ENCODE data around the gene IGSF21.

The IGSF21 gene

DNA sequence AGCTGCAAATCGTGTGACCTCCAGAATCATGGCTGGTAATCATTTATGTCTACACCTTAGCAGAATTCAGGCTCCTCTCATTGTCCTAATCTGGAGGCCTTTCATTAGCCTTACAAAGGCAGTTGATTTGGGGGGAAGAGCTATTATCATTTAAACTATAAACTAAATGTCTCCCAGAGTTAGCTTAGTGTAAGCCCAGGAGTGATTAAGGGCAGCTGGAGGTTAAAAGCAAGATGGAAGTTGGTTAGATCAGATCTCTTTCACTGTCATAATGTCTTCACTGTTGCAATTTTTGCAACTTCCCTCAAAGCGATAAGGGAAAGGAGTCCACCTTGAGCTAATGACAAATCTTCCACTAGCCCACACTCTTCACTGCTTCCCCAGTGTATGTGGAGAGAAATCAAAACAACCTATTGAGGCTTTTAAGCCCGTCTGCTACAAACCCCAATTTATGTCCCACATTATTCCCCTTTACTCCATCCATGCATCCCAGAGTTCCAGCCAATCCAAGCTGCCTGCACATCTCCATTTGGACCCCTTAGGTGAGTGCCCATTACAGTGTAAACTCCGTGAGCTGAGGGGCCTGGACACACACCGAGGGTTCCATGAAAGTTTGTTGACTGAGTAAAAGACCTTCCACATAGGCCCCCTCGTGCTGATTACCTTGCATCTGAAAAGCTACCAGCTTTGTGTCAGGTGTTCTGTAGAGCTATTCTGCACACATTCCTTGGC is 311.7 kb downstream of the IGSF21 start:
- no peak for ATAC-seq
- TF ChIP-seq CSDC2 (CRISPR knock-in tag; IDR thresholded peaks at IDR 0.05): no peak
- TF ChIP-seq SNAI2 (CRISPR knock-in tag; IDR thresholded peaks at IDR 0.05): no peak
- no peak for TF ChIP-seq TOX (CRISPR knock-in tag; IDR thresholded peaks at IDR 0.05; ENCODE audit: borderline replicate concordance)

GRCh38 chr1:18419845-18420184 is 312.2 kb downstream of the IGSF21 start:
- ATAC-seq: no peak

DNA sequence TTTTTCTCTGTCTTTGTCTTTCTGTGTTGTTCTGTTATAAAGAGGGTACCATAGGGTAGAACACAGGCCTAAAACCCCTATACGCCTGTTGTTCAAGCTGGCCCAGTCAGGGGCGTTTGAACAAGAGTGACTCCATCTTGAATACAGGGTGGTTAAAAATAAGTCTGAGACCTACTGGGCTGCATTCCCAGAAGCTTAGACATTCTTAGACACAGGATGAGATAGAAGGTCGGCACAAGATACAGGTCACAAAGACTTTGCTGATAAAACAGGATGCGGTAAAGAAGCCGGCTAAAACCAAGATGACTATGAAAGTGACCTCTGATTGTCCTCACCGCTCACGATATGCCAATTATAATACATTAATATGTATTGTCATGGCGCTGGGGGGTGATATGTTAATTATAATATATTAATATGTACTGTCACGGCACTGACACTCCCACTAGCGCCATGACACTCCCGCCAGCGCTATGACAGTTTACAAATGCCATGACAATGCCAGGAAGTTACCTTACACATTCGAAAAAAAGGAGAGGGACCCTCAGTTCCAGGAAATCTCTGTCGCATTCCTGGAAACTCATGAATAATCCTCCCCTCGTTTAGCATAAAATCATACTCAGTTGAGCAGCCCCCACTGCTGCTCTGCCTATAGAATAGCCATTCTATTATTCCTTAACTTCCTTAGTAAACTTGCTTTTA is 314.6 kb downstream of the IGSF21 start:
- ATAC-seq: no peak

More at GRCh38 chr1:18419845-18420184, 312.2 kb downstream of the IGSF21 start:
- no peak for TF ChIP-seq PATZ1 (CRISPR knock-in tag; IDR thresholded peaks at IDR 0.05; ENCODE audit: borderline replicate concordance)
- no peak for TF ChIP-seq GLIS3 (CRISPR knock-in tag; IDR thresholded peaks at IDR 0.05)
- TF ChIP-seq BACH2 (CRISPR knock-in tag; IDR thresholded peaks at IDR 0.05; ENCODE audit: borderline replicate concordance): no peak
- TF ChIP-seq CSDC2 (CRISPR knock-in tag; IDR thresholded peaks at IDR 0.05): no peak
- TF ChIP-seq, protein P1, sequence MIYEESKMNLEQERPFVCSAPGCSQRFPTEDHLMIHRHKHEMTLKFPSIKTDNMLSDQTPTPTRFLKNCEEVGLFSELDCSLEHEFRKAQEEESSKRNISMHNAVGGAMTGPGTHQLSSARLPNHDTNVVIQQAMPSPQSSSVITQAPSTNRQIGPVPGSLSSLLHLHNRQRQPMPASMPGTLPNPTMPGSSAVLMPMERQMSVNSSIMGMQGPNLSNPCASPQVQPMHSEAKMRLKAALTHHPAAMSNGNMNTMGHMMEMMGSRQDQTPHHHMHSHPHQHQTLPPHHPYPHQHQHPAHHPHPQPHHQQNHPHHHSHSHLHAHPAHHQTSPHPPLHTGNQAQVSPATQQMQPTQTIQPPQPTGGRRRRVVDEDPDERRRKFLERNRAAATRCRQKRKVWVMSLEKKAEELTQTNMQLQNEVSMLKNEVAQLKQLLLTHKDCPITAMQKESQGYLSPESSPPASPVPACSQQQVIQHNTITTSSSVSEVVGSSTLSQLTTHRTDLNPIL (CRISPR knock-in tag; IDR thresholded peaks at IDR 0.05; ENCODE audit: low read depth): no peak
- no peak for TF ChIP-seq ARNTL (CRISPR knock-in tag; IDR thresholded peaks at IDR 0.05; ENCODE audit: borderline replicate concordance, low read depth)
- no peak for TF ChIP-seq ZNF565 (CRISPR knock-in tag; conservative IDR thresholded peaks at IDR 0.05; ENCODE audit: low read depth)
- TF ChIP-seq ISL1 (CRISPR knock-in tag; IDR thresholded peaks at IDR 0.05): no peak
- TF ChIP-seq ZNF8 (CRISPR knock-in tag; IDR thresholded peaks at IDR 0.05): no peak
- no peak for TF ChIP-seq ESRRG (CRISPR knock-in tag; IDR thresholded peaks at IDR 0.05)
- TF ChIP-seq ZFP30 (CRISPR knock-in tag; IDR thresholded peaks at IDR 0.05): no peak
- TF ChIP-seq TCF4 (CRISPR knock-in tag; IDR thresholded peaks at IDR 0.05; ENCODE audit: borderline replicate concordance): no peak
- no peak for TF ChIP-seq RARB (CRISPR knock-in tag; IDR thresholded peaks at IDR 0.05)
- TF ChIP-seq TSHZ2 (CRISPR knock-in tag; IDR thresholded peaks at IDR 0.05): no peak

DNA sequence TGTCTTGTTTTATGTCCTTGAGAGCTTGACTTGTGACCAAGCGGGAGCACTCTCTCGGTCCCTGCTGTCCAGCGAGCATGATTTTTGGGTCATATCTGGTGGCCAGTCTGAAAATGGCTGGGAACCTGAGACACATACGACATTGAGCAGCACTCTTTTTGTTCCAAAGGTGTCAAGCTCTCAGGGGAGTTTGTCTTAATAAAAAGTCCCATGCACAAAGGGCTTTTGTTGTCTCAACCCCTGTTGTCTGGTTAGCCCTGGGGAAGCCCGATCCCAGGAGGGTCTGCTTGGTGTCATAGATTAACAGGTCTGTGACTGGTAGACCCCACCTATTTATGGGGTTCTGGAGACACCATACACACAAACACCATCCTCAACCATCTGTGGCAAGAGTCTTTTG is 315.4 kb downstream of the IGSF21 start:
- no peak for ATAC-seq
- TF ChIP-seq SNAI2 (CRISPR knock-in tag; IDR thresholded peaks at IDR 0.05) (no peak), OSR1 (CRISPR knock-in tag; IDR thresholded peaks at IDR 0.05) (no peak), ESRRG (CRISPR knock-in tag; IDR thresholded peaks at IDR 0.05) (no peak), CSRNP3 (CRISPR knock-in tag; IDR thresholded peaks at IDR 0.05) (no peak), PPARA (CRISPR knock-in tag; IDR thresholded peaks at IDR 0.05; ENCODE audit: borderline replicate concordance) (no peak), ISL1 (CRISPR knock-in tag; IDR thresholded peaks at IDR 0.05) (no peak), PATZ1 (CRISPR knock-in tag; IDR thresholded peaks at IDR 0.05; ENCODE audit: borderline replicate concordance) (no peak), RARB (CRISPR knock-in tag; IDR thresholded peaks at IDR 0.05) (no peak), ZNF565 (CRISPR knock-in tag; conservative IDR thresholded peaks at IDR 0.05; ENCODE audit: low read depth) (no peak), ZFP3 (CRISPR knock-in tag; IDR thresholded peaks at IDR 0.05) (no peak)

More for the DNA sequence above, 314.6 kb downstream of the IGSF21 start:
- TF ChIP-seq GLIS3 (CRISPR knock-in tag; IDR thresholded peaks at IDR 0.05) (no peak), ZNF70 (CRISPR knock-in tag; IDR thresholded peaks at IDR 0.05) (no peak)

All from SK-N-SH treated with all-trans-retinoic acid at 6 μM for 48 hours (cell line).